ENCODE data around the gene WNT2B. TPM values are rescaled to one million over a fixed set of nuclear protein-coding genes. Genes with fewer than 3 reads are reported as not detected.

The WNT2B gene
- total RNA-seq, 1 experiment from 2014 or later: 1.6 TPM

DNA sequence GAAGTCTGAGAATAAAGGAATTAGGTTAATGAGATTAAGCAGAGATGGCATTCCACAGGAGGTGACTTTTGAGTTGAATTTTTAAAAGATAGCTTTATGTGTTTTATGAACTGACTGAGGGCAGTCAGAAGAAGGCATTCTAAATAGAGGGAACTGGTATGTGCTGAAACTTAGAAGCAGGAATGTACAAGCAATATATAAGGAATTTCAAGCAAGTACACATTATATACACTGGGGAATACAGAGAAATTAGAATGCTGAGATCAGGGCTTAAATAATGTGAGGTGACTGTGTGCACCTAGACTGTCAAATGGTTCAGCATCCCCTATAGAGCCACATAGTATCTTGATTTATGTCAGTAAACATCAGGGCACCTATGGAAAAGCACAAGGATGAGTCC, 19.3 kb downstream of the WNT2B start:
- Histone ChIP-seq H3K36me3 (ENCODE audit: control insufficient read depth, insufficient read depth, low read length) (no peaks in the 10 kb centered on the region), H3K4me3 (ENCODE audit: low read depth in 2 of 2, low read length in 2 of 2) (no peak overlapping the region), H3K27me3 (ENCODE audit: control insufficient read depth, insufficient read depth, low read length) (no peaks in the 10 kb centered on the region), H3K27ac (ENCODE audit: low read length) (no peak overlapping the region), H3K4me1 (ENCODE audit: control insufficient read depth, insufficient read depth, low read length) (no peaks in the 10 kb centered on the region), H3K9me3 (ENCODE audit: control insufficient read depth, insufficient read depth, low read depth, low read length) (no peaks in the 10 kb centered on the region)
- POLR2A ChIA-PET: no interaction called here
- intact Hi-C loops (cut with micrococcal nuclease; ENCODE audit: unreplicated experiment) (no loop called here), in situ Hi-C loops (cut with HindIII; ENCODE audit: low pct_unique_long_range_greater_than_20kb, low sequenced_read_pairs) (no loop called here)
- DNase-seq (ENCODE audit: low read depth, low spot score) (no peak), ATAC-seq (no peak)
- no peak for TF ChIP-seq CTCF (IDR thresholded peaks at IDR 0.05)
- no peak for TF ChIP-seq POLR2AphosphoS5 (IDR thresholded peaks at IDR 0.05; ENCODE audit: low read depth, low read length)
- no peak for TF ChIP-seq TCF7L2 (IDR thresholded peaks at IDR 0.05; ENCODE audit: low read depth, low read length)
- TF ChIP-seq SIN3A (IDR thresholded peaks at IDR 0.05; ENCODE audit: borderline replicate concordance, insufficient read depth, low read depth, low read length): no peak
- TF ChIP-seq, protein P1, sequence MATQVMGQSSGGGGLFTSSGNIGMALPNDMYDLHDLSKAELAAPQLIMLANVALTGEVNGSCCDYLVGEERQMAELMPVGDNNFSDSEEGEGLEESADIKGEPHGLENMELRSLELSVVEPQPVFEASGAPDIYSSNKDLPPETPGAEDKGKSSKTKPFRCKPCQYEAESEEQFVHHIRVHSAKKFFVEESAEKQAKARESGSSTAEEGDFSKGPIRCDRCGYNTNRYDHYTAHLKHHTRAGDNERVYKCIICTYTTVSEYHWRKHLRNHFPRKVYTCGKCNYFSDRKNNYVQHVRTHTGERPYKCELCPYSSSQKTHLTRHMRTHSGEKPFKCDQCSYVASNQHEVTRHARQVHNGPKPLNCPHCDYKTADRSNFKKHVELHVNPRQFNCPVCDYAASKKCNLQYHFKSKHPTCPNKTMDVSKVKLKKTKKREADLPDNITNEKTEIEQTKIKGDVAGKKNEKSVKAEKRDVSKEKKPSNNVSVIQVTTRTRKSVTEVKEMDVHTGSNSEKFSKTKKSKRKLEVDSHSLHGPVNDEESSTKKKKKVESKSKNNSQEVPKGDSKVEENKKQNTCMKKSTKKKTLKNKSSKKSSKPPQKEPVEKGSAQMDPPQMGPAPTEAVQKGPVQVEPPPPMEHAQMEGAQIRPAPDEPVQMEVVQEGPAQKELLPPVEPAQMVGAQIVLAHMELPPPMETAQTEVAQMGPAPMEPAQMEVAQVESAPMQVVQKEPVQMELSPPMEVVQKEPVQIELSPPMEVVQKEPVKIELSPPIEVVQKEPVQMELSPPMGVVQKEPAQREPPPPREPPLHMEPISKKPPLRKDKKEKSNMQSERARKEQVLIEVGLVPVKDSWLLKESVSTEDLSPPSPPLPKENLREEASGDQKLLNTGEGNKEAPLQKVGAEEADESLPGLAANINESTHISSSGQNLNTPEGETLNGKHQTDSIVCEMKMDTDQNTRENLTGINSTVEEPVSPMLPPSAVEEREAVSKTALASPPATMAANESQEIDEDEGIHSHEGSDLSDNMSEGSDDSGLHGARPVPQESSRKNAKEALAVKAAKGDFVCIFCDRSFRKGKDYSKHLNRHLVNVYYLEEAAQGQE (IDR thresholded peaks at IDR 0.05; ENCODE audit: insufficient read depth in 1 of 2, low read depth in 2 of 2, low read length in 1 of 2): no peak
- no TSS peak for BruUV-seq (replicated peaks)
- CTCF ChIA-PET: no interaction called here

DNA sequence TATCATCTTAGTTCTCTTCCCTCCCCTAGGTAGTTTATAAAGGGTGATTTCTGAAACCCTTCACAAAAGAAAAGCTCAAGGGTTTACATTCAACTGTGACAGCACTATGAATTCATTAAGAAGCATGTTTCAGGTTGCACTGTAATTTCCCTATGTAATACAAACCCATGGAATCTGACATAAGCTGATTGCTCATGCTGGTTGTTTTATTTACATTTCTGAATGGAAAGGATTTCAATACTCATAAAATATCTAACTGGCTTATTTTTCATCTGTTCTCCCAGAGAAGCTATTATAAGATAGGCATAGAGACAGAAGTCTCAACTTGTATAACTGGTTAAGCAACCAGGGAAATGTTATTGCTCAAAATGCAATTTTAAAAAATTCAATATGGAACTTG, 20.5 kb downstream of the WNT2B start:
- no peak for DNase-seq (ENCODE audit: low read depth, low spot score)
- TF ChIP-seq, protein P1 (IDR thresholded peaks at IDR 0.05; ENCODE audit: insufficient read depth in 1 of 2, low read depth in 2 of 2, low read length in 1 of 2): no peak
- no peak for TF ChIP-seq SIN3A (IDR thresholded peaks at IDR 0.05; ENCODE audit: borderline replicate concordance, insufficient read depth, low read depth, low read length)
- TF ChIP-seq CTCF (IDR thresholded peaks at IDR 0.05): no peak
- TF ChIP-seq TCF7L2 (IDR thresholded peaks at IDR 0.05; ENCODE audit: low read depth, low read length): no peak
- TF ChIP-seq POLR2AphosphoS5 (IDR thresholded peaks at IDR 0.05; ENCODE audit: low read depth, low read length): no peak
- no peak overlapping the region for H3K27ac ChIP-seq (ENCODE audit: low read length)
- ATAC-seq: no peak
- intact Hi-C loops (cut with micrococcal nuclease; ENCODE audit: unreplicated experiment): no loop called here
- H3K4me1 ChIP-seq (ENCODE audit: control insufficient read depth, insufficient read depth, low read length): no peaks in the 10 kb centered on the region
- no peaks in the 10 kb centered on the region for H3K36me3 ChIP-seq (ENCODE audit: control insufficient read depth, insufficient read depth, low read length)
- BruUV-seq (replicated peaks): no TSS peak
- H3K9me3 ChIP-seq (ENCODE audit: control insufficient read depth, insufficient read depth, low read depth, low read length): no peaks in the 10 kb centered on the region
- ChIA-PET POLR2A (no interaction called here), CTCF (no interaction called here)
- no peak overlapping the region for H3K4me3 ChIP-seq (ENCODE audit: low read depth in 2 of 2, low read length in 2 of 2)
- H3K27me3 ChIP-seq (ENCODE audit: control insufficient read depth, insufficient read depth, low read length): no peaks in the 10 kb centered on the region
- in situ Hi-C loops (cut with HindIII; ENCODE audit: low pct_unique_long_range_greater_than_20kb, low sequenced_read_pairs): no loop called here

Measured in Panc1 (cell line).